ENCODE data around the gene PRPF6.
A peak's percentile ranks its signal among the peaks of the same experiment; 100 is the strongest.
"Not testable (repeated sequence)": the region's sequence is repeated elsewhere in the genome, so short reads cannot be mapped to it uniquely, and the experiment has no call there.

Gene PRPF6

GRCh38 chr20:63968136-63968927 lies 12.6 kb upstream of the PRPF6 start:
- DNase-seq (ENCODE audit: low read depth in 2 of 2): no peak
- TF ChIP-seq CTCF (IDR thresholded peaks at IDR 0.05; ENCODE audit: low read depth, low read length): no peak
- peak overlapping the region; percentile 59 to 62 for H3K4me3 ChIP-seq (replicated peaks in 1 of 2; ENCODE audit: low read depth in 2 of 2, low read length in 2 of 2)

GRCh38 chr20:63968928-63969760 lies 11.8 kb upstream of the PRPF6 start:
- peak overlapping the region; percentile 59 to 62 for H3K4me3 ChIP-seq (replicated peaks in 1 of 2; ENCODE audit: low read depth in 2 of 2, low read length in 2 of 2)
- no peak for DNase-seq (ENCODE audit: low read depth in 2 of 2)
- no peak for TF ChIP-seq CTCF (IDR thresholded peaks at IDR 0.05; ENCODE audit: low read depth, low read length)

GRCh38 chr20:63969838-63970713 lies 10.9 kb upstream of the PRPF6 start, which contains the start of gene ZNF512B:
ZNF512B (minus strand) TSS chr20:63969930; CDS start chr20:63967950, 1,980 bp downstream.
- peak within 1 kb of the TSS; percentile 62 to 66 for H3K4me3 ChIP-seq (replicated peaks in 1 of 2; ENCODE audit: low read depth in 2 of 2, low read length in 2 of 2)
- TF ChIP-seq CTCF (IDR thresholded peaks at IDR 0.05; ENCODE audit: low read depth, low read length): no peak
- DNase-seq (ENCODE audit: low read depth in 2 of 2): peak; percentile 44 to 75

- DNase-seq (ENCODE audit: low read depth in 2 of 2): no peak
- H3K4me3 ChIP-seq (replicated peaks in 1 of 2; ENCODE audit: low read depth in 2 of 2, low read length in 2 of 2): no peak overlapping the region
- TF ChIP-seq CTCF (IDR thresholded peaks at IDR 0.05; ENCODE audit: low read depth, low read length): no peak
These were observed 10.1 kb upstream of the PRPF6 start for GRCh38 chr20:63970714-63971431.

- H3K4me3 ChIP-seq (replicated peaks in 1 of 2; ENCODE audit: low read depth in 2 of 2, low read length in 2 of 2); DNase-seq (ENCODE audit: low read depth in 2 of 2): not testable (repeated sequence)
These were observed 9.0 kb upstream of the PRPF6 start for GRCh38 chr20:63971960-63972311.

GRCh38 chr20:63972312-63973159 lies 8.4 kb upstream of the PRPF6 start:
- no peak overlapping the region for H3K4me3 ChIP-seq (replicated peaks in 1 of 2; ENCODE audit: low read depth in 2 of 2, low read length in 2 of 2)
- no peak for TF ChIP-seq CTCF (IDR thresholded peaks at IDR 0.05; ENCODE audit: low read depth, low read length)
- peak in 1 of 2 donors; percentile 19 for DNase-seq (ENCODE audit: low read depth in 2 of 2)

Measured in cardiac fibroblast (primary cell).